ENCODE measurements around the gene STAMBP.

The STAMBP gene

GRCh38 chr2:73906847-73907505 is 78.2 kb downstream of the STAMBP start:
- DNase-seq (ENCODE audit: low read depth, low spot score) = no peak

GRCh38 chr2:73907840-73908452 is 79.2 kb downstream of the STAMBP start:
- peak; percentile 85 for DNase-seq (ENCODE audit: low read depth, low spot score)

GRCh38 chr2:73908689-73909652 is 80.2 kb downstream of the STAMBP start:
- no peak for DNase-seq (ENCODE audit: low read depth, low spot score)

GRCh38 chr2:73910873-73911547 is 82.2 kb downstream of the STAMBP start:
- DNase-seq (ENCODE audit: low read depth, low spot score) = no peak

GRCh38 chr2:73911548-73912208 is 82.9 kb downstream of the STAMBP start:
- no peak for DNase-seq (ENCODE audit: low read depth, low spot score)

- no peak for DNase-seq (ENCODE audit: low read depth, low spot score)
These were observed 84.8 kb downstream of the STAMBP start for GRCh38 chr2:73913414-73914054.

- DNase-seq (ENCODE audit: low read depth, low spot score) = no peak
These were observed 85.9 kb downstream of the STAMBP start for GRCh38 chr2:73914667-73915066.

GRCh38 chr2:73915437-73915993 is 86.8 kb downstream of the STAMBP start:
- DNase-seq (ENCODE audit: low read depth, low spot score) = no peak

GRCh38 chr2:73916666-73917065 is 87.9 kb downstream of the STAMBP start:
- DNase-seq (ENCODE audit: low read depth, low spot score) = no peak

GRCh38 chr2:73917296-73917695 is 88.5 kb downstream of the STAMBP start:
- no peak for DNase-seq (ENCODE audit: low read depth, low spot score)

GRCh38 chr2:73917696-73918207 is 89.0 kb downstream of the STAMBP start:
- DNase-seq (ENCODE audit: low read depth, low spot score) = no peak

GRCh38 chr2:73918856-73919255 is 90.1 kb downstream of the STAMBP start:
- DNase-seq (ENCODE audit: low read depth, low spot score) = no peak

GRCh38 chr2:73919596-73920228 is 91.0 kb downstream of the STAMBP start:
- DNase-seq (ENCODE audit: low read depth, low spot score) = no peak

- no peak for DNase-seq (ENCODE audit: low read depth, low spot score)
These were observed 92.1 kb downstream of the STAMBP start for GRCh38 chr2:73920577-73921545.

GRCh38 chr2:73921581-73921980 is 92.8 kb downstream of the STAMBP start:
- no peak for DNase-seq (ENCODE audit: low read depth, low spot score)

- DNase-seq (ENCODE audit: low read depth, low spot score) = no peak
These were observed 93.9 kb downstream of the STAMBP start for GRCh38 chr2:73922681-73923080.

Measured in smooth muscle cell of the brain vasculature (primary cell).